Fibroblast of lung (primary cell): Measurements from ENCODE around the gene HES7.

ENCODE experiments used
- CTCF ChIP-seq, 2 donors: IDR thresholded peaks in 1 of 2; conservative IDR thresholded peaks in 1 of 2; 1 replicate in 1 of 2; 2 replicates in 1 of 2; pipeline ENCODE4 v1.5.1; 2011 to 2012; ENCODE audit warnings: low read length in 2 of 2, control low read depth in 1 of 2, inconsistent platforms in 1 of 2, low read depth in 1 of 2, mild to moderate bottlenecking in 1 of 2
- EZH2 ChIP-seq: IDR thresholded peaks from 2 replicates; pipeline ENCODE4 v1.5.1; 2012; ENCODE audit warnings: low read length, control low read depth, mild to moderate bottlenecking; ENCODE audit errors: missing control alignments

- TF ChIP-seq CTCF (conservative IDR thresholded peaks at IDR 0.05 in 1 of 2, IDR thresholded peaks at IDR 0.05 in 1 of 2; ENCODE audit: low read depth in 1 of 2, low read length in 2 of 2) (no peak), EZH2 (no peak)
These were observed 19.1 kb upstream of the HES7 start for GRCh38 chr17:8142887-8143580.
